AG09309 (cell line): Measurements from ENCODE around the gene TSPAN17.
"Not testable (repeated sequence)": the region's sequence is repeated elsewhere in the genome, so short reads cannot be mapped to it uniquely, and the experiment has no call there.

Experiments
- DNase-seq: peaks from one replicate; pipeline ENCODE4 v3.0.0-alpha.2; 2010; ENCODE audit warnings: low read depth
- H3K4me3 ChIP-seq: 2 replicates; pipeline ENCODE4 v1.5.1; 2011; ENCODE audit warnings: mild to moderate bottlenecking, low read depth, low read length, moderate library complexity; ENCODE audit not compliant: control insufficient read depth
- CTCF ChIP-seq: IDR thresholded peaks from 2 replicates; pipeline ENCODE4 v1.5.1; 2011; ENCODE audit warnings: mild to moderate bottlenecking, low read depth, low read length, inconsistent platforms; ENCODE audit not compliant: insufficient read depth, control insufficient read depth; ENCODE audit errors: missing control alignments

TSPAN17 gene

GRCh38 chr5:176693477-176693851, 46.2 kb downstream of the TSPAN17 start:
- DNase-seq: no peak
- no peak for TF ChIP-seq CTCF

GRCh38 chr5:176694146-176694545, 46.9 kb downstream of the TSPAN17 start:
- DNase-seq: no peak
- no peak overlapping the region for H3K4me3 ChIP-seq
- TF ChIP-seq CTCF: no peak

More at GRCh38 chr5:176693477-176693851, 46.2 kb downstream of the TSPAN17 start:
- no peak overlapping the region for H3K4me3 ChIP-seq

GRCh38 chr5:176694631-176695030, 47.3 kb downstream of the TSPAN17 start:
- TF ChIP-seq CTCF: no peak
- no peak overlapping the region for H3K4me3 ChIP-seq
- no peak for DNase-seq

GRCh38 chr5:176695073-176695472, 47.8 kb downstream of the TSPAN17 start:
- no peak overlapping the region for H3K4me3 ChIP-seq
- no peak for TF ChIP-seq CTCF
- DNase-seq: no peak

- DNase-seq: no peak
- H3K4me3 ChIP-seq: no peak overlapping the region
- TF ChIP-seq CTCF: no peak
Observed at GRCh38 chr5:176697267-176697933, 50.1 kb downstream of the TSPAN17 start.

GRCh38 chr5:176697934-176698538, 50.8 kb downstream of the TSPAN17 start:
- no peak overlapping the region for H3K4me3 ChIP-seq
- DNase-seq: no peak
- TF ChIP-seq CTCF: no peak

GRCh38 chr5:176699446-176699845, 52.2 kb downstream of the TSPAN17 start:
- not testable (repeated sequence) for DNase-seq, H3K4me3 ChIP-seq
